Ectodermal cell (in vitro differentiated cells): ENCODE results near the gene FHIT.

Experiments
- H3K27ac ChIP-seq: 2 replicates; pipeline ENCODE4 v1.7.0; 2013; ENCODE audit warnings: mild to moderate bottlenecking, low read depth, low read length; ENCODE audit not compliant: insufficient read depth, poor library complexity, severe bottlenecking
- H3K27me3 ChIP-seq: 2 replicates; pipeline ENCODE4 v1.7.0; 2013; ENCODE audit warnings: mild to moderate bottlenecking, low read length; ENCODE audit not compliant: insufficient read depth, control insufficient read depth, poor library complexity, severe bottlenecking
- H3K36me3 ChIP-seq: one replicate; pipeline ENCODE4 v1.7.0; 2013; ENCODE audit warnings: low read length; ENCODE audit not compliant: control insufficient read depth, insufficient read depth
- H3K4me1 ChIP-seq: one replicate; pipeline ENCODE4 v1.7.0; 2013; ENCODE audit warnings: low read length; ENCODE audit not compliant: control insufficient read depth, insufficient read depth
- H3K4me3 ChIP-seq: 2 replicates; pipeline ENCODE4 v1.7.0; 2013; ENCODE audit warnings: low read depth, low read length, control low read depth; ENCODE audit not compliant: insufficient read depth
- H3K9me3 ChIP-seq: 2 replicates; pipeline ENCODE4 v1.7.0; 2013; ENCODE audit warnings: mild to moderate bottlenecking, low read length, moderate library complexity; ENCODE audit not compliant: control insufficient read depth
- WGBS, 2 experiments: methylation state at CpG; one replicate each; pipeline ENCODE4 v1.1.7; 2013; ENCODE audit warnings: missing lambda C conversion rate in 2 of 2; 5-methylcytosine and 5-hydroxymethylcytosine counted together

Gene FHIT

DNA sequence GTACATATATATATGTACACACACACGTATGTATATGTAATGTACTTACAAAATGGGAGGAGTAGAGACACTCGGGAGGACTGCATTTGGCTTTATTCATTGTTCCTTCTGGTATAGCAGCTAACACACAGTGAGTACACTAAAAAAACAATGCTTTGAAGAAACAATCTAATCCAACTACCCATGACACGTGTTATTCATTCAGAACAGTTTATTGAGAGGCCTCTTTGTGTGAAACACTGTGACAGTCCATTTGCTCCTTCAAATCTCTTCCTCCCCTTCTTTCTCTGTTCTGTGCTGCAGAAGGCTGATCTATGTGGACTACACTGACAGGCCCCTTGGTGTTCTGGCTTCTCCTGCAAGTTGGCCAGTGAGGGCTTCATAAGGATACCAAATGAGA is 1125.6 kb downstream of the FHIT start:
- WGBS, 2 experiments, result 82 to 87% methylated on average over 2 to 3 of the region's 3 CpGs
- no peak overlapping the region for H3K27ac ChIP-seq
- no peaks in the 10 kb centered on the region for H3K4me1 ChIP-seq
- H3K27me3 ChIP-seq, result no peaks in the 10 kb centered on the region
- no peaks in the 10 kb centered on the region for H3K36me3 ChIP-seq
- no peak overlapping the region for H3K4me3 ChIP-seq
- H3K9me3 ChIP-seq, result no peaks in the 10 kb centered on the region

DNA sequence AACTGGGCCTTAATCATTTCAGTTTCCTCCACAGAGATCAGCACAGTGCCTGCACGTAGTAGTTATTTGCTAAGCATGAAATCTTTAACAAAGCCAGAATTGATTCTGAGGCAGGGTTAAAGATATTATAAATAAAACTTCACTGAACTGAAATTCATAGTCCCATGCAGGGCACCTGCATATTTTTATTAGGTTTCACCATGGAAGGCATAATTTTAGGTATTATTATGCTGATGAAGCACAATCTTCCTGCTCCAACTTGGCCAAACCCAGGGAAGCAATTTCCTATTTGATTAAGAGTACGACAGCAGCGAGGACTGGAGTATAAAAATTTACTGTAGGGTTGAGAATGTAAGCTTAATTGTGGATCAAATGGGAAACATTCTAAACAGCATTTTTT is 1131.0 kb downstream of the FHIT start:
- H3K27ac ChIP-seq, result no peak overlapping the region
- no peaks in the 10 kb centered on the region for H3K4me1 ChIP-seq
- no peaks in the 10 kb centered on the region for H3K27me3 ChIP-seq
- no peaks in the 10 kb centered on the region for H3K9me3 ChIP-seq
- no peaks in the 10 kb centered on the region for H3K36me3 ChIP-seq
- 90 to 100% methylated on average over 2 to 3 of the region's 3 CpGs for WGBS, 2 experiments
- no peak overlapping the region for H3K4me3 ChIP-seq

DNA sequence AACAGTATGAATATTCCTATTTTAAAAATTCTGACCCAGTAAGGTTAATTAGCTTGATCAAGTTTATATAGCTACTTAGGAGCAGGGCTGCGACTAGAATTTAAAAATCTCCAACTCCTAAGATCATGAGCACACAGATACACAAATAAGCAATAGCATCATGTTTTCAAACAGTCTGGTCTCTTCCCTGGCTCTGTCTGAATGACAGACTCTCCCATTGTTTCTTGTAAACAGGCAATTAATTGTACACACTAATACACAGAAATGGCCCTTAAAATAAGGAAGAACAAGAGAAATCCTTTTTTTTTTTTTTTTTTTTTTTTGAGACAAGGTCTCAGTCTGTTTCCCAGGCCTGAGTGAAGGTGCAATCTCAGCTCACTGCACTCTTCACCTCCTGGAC is 1137.1 kb downstream of the FHIT start:
- H3K4me1 ChIP-seq, result no peaks in the 10 kb centered on the region
- no peaks in the 10 kb centered on the region for H3K27me3 ChIP-seq
- no peak overlapping the region for H3K4me3 ChIP-seq
- no peaks in the 10 kb centered on the region for H3K36me3 ChIP-seq
- H3K9me3 ChIP-seq, result no peaks in the 10 kb centered on the region
- H3K27ac ChIP-seq, result no peak overlapping the region
- 90 to 96% methylated on average over 1 of the region's 1 CpG for WGBS, 2 experiments

DNA sequence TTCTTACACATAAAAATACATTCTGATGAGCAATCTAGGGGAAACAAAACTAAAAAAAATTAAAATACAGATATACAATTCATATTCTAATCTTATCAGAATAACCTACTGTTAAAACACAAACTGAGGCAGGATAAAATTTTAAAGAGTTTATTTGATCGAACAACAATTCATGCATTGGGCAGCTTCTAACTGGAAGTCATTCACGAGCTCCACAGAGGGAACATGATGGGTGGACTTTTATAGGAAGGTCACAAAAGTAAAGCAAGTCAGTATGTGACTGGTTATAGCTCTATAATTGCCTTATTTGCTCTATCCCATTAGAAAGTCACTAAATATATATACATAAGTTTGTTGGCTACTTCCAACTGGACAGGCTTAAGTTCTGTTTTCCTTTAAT is 1144.0 kb downstream of the FHIT start:
- Histone ChIP-seq H3K4me1 (no peaks in the 10 kb centered on the region), H3K36me3 (no peaks in the 10 kb centered on the region), H3K27me3 (no peaks in the 10 kb centered on the region), H3K9me3 (no peaks in the 10 kb centered on the region), H3K4me3 (no peak overlapping the region), H3K27ac (no peak overlapping the region)
- 94 to 95% methylated on average over 2 of the region's 2 CpGs for WGBS, 2 experiments

DNA sequence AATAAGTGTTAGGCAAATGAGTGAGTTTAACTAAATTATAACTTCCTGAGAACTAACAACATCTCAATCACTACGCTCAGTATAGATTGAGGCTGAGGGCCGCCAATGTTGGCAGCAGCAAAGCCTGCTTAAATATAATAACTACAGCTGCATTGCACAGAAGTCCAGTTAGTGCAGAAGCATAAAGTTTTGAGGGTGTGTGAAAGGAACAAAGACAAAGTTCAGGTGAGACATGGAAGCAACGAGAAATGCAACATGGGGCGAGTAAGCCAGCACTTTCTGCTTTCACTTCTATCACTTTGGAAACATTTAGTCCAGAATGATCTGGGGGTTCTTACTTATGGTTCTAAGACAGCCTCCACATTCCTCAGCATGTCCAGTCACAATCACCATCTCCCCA is 1149.1 kb downstream of the FHIT start:
- Histone ChIP-seq H3K4me3 (no peak overlapping the region), H3K36me3 (no peaks in the 10 kb centered on the region), H3K4me1 (no peaks in the 10 kb centered on the region), H3K9me3 (no peaks in the 10 kb centered on the region), H3K27ac (no peak overlapping the region), H3K27me3 (no peaks in the 10 kb centered on the region)
- WGBS, 2 experiments, result 90 to 95% methylated on average over 4 of the region's 4 CpGs

DNA sequence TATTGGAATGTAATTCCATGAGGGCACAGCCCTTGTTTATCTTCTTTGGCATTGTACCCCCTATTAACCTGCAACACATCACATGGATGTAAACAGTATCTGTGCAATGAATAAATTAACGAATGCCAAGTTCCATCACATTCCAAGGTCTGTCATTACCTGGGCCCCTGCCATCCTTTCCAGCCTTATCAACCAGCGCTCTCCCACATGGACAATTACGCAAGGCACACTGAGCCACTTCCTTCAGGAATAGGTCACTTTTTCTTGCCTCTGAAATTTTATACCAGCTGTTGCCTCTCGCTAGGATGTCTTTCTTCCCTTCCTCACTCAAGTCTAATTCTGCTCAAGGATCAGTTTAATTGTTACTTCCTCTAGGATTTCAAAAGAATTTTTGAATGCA is 1149.6 kb downstream of the FHIT start:
- no peak overlapping the region for H3K27ac ChIP-seq
- no peaks in the 10 kb centered on the region for H3K27me3 ChIP-seq
- WGBS, 2 experiments, result 92 to 95% methylated on average over 4 of the region's 4 CpGs
- H3K4me3 ChIP-seq, result no peak overlapping the region
- H3K36me3 ChIP-seq, result no peaks in the 10 kb centered on the region
- H3K4me1 ChIP-seq, result no peaks in the 10 kb centered on the region
- H3K9me3 ChIP-seq, result no peaks in the 10 kb centered on the region

DNA sequence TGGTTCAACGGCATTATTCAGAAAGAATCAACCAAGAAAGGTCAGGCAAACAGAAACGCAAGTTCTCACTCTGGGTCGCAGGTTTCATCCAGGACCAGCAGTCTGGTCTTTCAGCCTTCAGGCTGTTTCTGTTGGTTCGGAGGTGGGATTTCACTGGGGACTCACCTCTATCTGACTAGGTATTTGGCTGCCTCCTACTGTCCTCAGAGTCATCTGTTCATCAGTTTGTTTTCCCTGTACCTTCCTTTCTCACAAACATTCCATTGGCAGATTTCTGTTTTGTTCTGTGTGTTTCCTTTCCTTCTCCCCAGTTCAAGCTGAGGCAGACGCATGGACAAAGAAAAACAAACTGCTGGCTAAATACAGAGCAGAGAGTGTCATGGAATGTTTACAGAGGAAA is 1154.8 kb downstream of the FHIT start:
- 91 to 94% methylated on average over 5 of the region's 5 CpGs for WGBS, 2 experiments
- no peak overlapping the region for H3K27ac ChIP-seq
- H3K9me3 ChIP-seq, result no peaks in the 10 kb centered on the region
- H3K4me3 ChIP-seq, result no peak overlapping the region
- no peaks in the 10 kb centered on the region for H3K4me1 ChIP-seq
- H3K36me3 ChIP-seq, result no peaks in the 10 kb centered on the region
- no peaks in the 10 kb centered on the region for H3K27me3 ChIP-seq

DNA sequence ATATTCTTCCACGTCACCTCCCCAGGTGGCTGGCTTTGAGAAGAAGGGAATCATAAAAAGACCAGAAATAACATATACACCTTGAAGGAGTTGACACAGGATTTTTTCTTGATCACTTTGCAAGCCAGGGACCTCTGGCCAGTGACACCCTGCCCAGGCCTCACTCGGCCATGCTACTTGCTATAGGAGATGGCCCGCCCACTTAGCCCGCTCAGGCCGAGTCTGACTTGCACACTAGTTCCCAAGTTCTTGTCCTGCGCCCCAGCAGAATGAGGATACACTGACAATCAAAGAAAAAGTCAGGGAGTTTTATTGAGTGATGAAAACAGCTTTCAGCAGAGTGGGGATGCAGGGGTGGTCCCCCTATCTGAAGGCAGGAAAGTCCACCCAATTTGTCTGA is 1155.3 kb downstream of the FHIT start:
- no peaks in the 10 kb centered on the region for H3K27me3 ChIP-seq
- H3K9me3 ChIP-seq, result no peaks in the 10 kb centered on the region
- H3K36me3 ChIP-seq, result no peaks in the 10 kb centered on the region
- H3K27ac ChIP-seq, result no peak overlapping the region
- H3K4me1 ChIP-seq, result no peaks in the 10 kb centered on the region
- WGBS, 2 experiments, result 89 to 94% methylated on average over 6 of the region's 6 CpGs
- H3K4me3 ChIP-seq, result no peak overlapping the region

DNA sequence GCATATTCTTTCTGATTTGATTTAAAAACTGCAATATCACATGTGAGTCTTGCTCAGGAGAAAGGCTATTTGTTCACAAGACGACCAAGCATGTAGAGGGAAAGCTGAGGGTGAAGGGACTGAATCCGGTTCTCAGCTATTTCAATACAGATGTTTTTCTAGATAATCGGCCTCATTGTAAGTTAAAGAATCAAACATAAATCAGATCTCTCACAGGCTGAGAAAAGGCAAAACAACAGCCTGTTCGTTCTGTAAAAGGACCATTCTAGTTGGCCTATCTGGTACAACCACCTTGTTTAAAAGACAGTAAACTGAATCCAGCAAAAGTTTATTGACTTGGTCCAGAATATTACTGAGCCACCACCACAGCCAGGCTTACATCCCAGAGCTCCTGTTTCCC is 1155.7 kb downstream of the FHIT start:
- H3K9me3 ChIP-seq, result no peaks in the 10 kb centered on the region
- H3K36me3 ChIP-seq, result no peaks in the 10 kb centered on the region
- no peaks in the 10 kb centered on the region for H3K4me1 ChIP-seq
- no peaks in the 10 kb centered on the region for H3K27me3 ChIP-seq
- WGBS, 2 experiments, result 92 to 93% methylated on average over 4 of the region's 4 CpGs
- H3K4me3 ChIP-seq, result no peak overlapping the region
- H3K27ac ChIP-seq, result no peak overlapping the region

DNA sequence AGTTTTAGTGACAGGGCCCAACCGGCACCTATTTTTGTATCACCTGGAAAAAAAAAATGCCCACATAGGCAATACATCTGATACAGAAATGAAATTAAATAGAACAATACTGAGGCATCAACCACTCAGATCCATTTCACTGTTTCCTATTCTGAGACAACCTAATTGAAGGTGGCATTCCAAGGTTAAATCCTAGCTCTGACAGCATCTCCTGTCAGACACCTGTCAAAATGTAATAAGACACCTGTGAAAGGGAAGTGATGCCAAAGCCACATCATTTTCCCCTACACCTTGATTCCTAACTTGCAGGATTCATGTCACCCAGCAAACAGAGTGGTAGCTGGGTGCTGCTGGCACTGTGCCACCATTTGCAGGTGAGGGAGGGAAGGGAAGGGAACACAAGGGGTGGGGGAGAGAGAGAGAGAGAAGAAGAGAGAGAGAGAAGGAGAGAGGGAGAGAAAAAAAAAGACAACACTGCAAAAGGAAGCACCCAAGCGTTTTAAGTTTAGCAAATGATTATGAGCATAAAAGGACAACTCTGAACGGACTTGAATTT is 1156.8 kb downstream of the FHIT start:
- H3K36me3 ChIP-seq, result no peaks in the 10 kb centered on the region
- no peak overlapping the region for H3K4me3 ChIP-seq
- H3K9me3 ChIP-seq, result no peaks in the 10 kb centered on the region
- no peaks in the 10 kb centered on the region for H3K4me1 ChIP-seq
- no peak overlapping the region for H3K27ac ChIP-seq
- H3K27me3 ChIP-seq, result no peaks in the 10 kb centered on the region
- WGBS, 2 experiments, result 91 to 94% methylated on average over 3 of the region's 3 CpGs

DNA sequence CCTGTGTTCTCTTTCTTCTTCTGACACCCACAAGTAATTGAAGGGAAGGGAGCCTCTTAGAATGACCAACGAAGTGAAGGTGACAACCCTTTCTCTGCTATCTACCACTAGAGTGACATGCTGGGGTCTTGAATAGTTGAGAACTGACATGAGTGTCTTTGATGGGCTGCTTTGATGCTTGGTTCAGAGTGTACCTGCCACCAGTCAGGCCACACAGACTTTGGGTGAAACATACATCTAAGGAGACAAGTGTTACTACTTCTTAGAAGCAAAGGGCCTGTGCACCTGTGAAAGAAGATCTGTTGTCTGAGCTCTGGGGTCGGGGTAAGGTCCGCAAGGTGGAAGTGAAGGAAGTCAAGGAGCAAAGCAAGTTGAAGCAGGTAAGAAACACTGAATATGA is 1160.7 kb downstream of the FHIT start:
- Histone ChIP-seq H3K27ac (no peak overlapping the region), H3K27me3 (no peaks in the 10 kb centered on the region), H3K36me3 (no peaks in the 10 kb centered on the region), H3K4me3 (no peak overlapping the region), H3K9me3 (no peaks in the 10 kb centered on the region), H3K4me1 (peaks cover 2% of the 10 kb centered on the region)
- WGBS, 2 experiments, result 89 to 92% methylated on average over 3 of the region's 3 CpGs
